Astrocyte of the cerebellum (primary cell): Measurements from ENCODE around the gene ARHGAP1.

Source experiments
- DNase-seq: peaks from one replicate; pipeline ENCODE4 v3.0.0-alpha.2; 2011; ENCODE audit warnings: low read depth
- H3K4me3 ChIP-seq: 2 replicates; pipeline ENCODE4 v1.5.1; 2011; ENCODE audit warnings: mild to moderate bottlenecking, low read depth, low read length, moderate library complexity
- in situ Hi-C: cut with HindIII; loops from 2 replicates; pipeline ENCODE4 v1.10.0; 2017; ENCODE audit warnings: low sequenced_read_pairs
- TF ChIP-seq, protein P1 (sequence below): IDR thresholded peaks from 2 replicates; pipeline ENCODE4 v1.5.1; 2012; ENCODE audit warnings: low read length, low read depth, moderate library complexity, mild to moderate bottlenecking; ENCODE audit errors: missing control alignments

The ARHGAP1 gene

DNA sequence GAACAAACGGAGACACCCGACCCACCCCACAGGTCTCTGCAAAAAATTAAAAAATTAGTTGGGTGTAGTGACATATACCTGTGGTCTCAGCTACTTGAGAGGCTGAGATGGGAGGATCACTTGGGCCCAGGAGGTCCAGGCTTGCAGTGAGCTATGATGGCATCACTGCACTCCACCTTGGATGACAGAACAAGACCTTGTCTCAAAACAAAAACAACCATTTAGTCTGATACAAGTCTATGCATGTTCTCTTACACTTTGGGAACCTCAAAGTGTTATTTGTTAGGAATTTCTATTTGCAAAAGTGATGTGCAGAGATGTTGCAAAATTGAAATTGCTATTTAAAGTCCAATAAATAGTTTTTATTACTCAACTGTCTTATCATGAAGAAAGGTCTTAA lies 68.7 kb downstream of the ARHGAP1 start:
- DNase-seq: no peak
- in situ Hi-C loops: no loop called here

DNA sequence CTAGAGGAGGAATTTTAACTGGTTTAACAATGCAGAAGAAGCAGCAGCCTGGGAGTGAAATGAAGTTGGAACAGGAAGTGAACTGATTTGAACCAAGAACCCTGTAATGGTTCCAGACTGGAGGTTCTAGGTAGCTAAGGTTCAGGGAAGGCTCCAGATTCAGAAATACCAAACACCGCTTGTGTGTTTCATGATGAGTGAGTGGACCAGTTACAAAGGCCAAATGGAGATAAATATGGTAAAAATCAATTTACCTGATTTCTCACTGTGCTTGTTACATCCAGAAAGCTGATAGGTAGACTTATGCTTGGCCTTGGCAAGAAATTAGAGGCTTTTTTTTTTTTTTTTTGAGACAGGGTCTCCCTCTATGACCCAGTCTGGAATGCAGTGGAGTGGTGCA lies 70.2 kb downstream of the ARHGAP1 start:
- TF ChIP-seq, protein P1, sequence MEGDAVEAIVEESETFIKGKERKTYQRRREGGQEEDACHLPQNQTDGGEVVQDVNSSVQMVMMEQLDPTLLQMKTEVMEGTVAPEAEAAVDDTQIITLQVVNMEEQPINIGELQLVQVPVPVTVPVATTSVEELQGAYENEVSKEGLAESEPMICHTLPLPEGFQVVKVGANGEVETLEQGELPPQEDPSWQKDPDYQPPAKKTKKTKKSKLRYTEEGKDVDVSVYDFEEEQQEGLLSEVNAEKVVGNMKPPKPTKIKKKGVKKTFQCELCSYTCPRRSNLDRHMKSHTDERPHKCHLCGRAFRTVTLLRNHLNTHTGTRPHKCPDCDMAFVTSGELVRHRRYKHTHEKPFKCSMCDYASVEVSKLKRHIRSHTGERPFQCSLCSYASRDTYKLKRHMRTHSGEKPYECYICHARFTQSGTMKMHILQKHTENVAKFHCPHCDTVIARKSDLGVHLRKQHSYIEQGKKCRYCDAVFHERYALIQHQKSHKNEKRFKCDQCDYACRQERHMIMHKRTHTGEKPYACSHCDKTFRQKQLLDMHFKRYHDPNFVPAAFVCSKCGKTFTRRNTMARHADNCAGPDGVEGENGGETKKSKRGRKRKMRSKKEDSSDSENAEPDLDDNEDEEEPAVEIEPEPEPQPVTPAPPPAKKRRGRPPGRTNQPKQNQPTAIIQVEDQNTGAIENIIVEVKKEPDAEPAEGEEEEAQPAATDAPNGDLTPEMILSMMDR: no peak
- H3K4me3 ChIP-seq: no peak overlapping the region
- in situ Hi-C loops: no loop called here
- no peak for DNase-seq

More for the DNA sequence above, 68.7 kb downstream of the ARHGAP1 start:
- H3K4me3 ChIP-seq: no peak overlapping the region
- TF ChIP-seq, protein P1: no peak

GRCh38 chr11:46628961-46629360 lies 71.5 kb downstream of the ARHGAP1 start:
- in situ Hi-C loops: no loop called here
- no peak for DNase-seq
- TF ChIP-seq, protein P1: no peak
- no peak overlapping the region for H3K4me3 ChIP-seq
